Measurements from ENCODE around the gene CPED1.
"Not testable (repeated sequence)": the region's sequence is repeated elsewhere in the genome, so short reads cannot be mapped to it uniquely, and the experiment has no call there.

The CPED1 gene

GRCh38 chr7:121020989-121021969, 32.8 kb downstream of the CPED1 start:
- no peak for DNase-seq

GRCh38 chr7:121023194-121023593, 34.7 kb downstream of the CPED1 start:
- no peak for DNase-seq

DNA sequence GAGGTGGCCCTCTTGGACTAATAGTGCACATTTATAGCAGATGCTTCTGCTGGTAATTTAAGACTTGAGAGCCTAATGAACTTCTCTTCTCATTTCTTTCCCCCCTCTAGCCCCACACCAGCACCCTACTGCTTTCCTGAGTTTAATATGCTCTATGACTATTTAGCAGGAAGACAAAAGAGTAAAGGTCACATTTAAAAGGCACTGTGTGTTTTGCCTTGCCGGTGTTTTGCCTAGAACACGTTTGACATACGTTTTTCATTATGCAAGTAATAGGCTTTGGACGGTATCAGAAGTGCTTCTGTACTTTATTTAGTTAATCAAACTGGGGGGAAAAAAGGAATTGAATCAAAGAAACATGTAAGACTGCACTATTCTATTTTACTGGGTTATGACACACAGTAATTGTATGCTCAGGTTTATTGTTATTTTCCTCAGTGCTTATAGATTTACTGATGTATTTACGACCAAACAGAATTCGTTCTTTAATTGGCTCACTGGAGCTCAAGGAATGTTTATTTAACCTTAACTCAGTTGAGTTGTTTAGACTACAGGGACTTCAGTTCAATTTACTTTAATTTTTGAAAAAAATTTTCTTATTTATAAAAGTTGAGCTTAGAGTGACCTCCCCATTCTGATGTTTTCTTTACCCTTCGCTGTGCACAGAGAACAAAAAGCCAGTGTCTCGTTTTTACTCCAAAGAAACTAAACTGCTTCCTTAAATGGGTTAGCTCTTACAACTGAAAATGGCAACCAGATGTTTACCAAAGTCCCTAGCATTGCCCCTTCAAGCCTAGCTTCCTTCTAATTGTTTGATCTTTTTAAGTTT, 35.4 kb downstream of the CPED1 start:
- DNase-seq = no peak

DNA sequence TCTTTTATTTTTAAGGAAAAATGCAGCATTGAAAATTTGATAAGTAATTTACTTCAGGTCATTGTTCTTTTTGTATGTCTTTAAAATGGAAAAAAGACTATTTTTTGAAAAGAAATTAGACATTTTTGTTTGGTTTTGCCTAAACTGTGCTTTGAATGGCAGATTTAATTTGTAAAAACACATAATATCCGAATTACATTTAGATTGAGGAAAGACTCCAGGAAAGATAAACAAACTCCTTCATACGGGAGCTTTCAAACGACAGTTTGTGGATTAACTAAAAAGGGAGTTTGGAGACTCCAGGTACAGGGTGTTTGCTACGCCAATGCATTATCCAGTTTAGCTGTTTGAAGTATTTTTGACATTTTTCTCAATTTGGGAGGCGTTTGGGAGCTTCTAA, 36.1 kb downstream of the CPED1 start:
- no peak for DNase-seq

GRCh38 chr7:121026159-121026558, 37.6 kb downstream of the CPED1 start:
- no peak for DNase-seq

DNA sequence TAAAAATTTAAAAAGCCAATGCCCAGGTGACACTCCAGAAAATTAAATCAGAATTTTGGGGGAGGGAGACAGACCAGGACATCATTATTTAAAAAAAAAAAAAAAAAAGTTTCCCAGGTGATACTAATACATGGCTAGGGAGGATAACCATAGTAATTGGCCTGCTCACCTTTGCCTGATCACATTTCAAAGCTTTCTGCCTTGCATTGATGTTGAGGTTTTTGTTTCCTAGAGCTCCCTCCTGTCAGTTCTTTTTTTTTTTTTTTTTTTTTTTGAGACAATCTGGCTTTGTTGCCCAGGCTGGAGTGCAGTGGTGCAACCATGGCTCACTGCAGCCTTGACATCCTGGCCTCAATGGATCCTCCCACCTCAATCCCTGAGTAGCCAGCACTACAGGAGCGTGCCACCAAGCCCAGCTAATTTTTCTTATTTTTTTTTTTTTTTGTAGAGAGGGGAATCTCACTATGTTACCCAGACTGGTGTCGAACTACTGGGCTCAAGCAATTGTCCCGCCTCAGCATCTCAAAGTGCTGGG, 38.1 kb downstream of the CPED1 start:
- no peak for DNase-seq

DNA sequence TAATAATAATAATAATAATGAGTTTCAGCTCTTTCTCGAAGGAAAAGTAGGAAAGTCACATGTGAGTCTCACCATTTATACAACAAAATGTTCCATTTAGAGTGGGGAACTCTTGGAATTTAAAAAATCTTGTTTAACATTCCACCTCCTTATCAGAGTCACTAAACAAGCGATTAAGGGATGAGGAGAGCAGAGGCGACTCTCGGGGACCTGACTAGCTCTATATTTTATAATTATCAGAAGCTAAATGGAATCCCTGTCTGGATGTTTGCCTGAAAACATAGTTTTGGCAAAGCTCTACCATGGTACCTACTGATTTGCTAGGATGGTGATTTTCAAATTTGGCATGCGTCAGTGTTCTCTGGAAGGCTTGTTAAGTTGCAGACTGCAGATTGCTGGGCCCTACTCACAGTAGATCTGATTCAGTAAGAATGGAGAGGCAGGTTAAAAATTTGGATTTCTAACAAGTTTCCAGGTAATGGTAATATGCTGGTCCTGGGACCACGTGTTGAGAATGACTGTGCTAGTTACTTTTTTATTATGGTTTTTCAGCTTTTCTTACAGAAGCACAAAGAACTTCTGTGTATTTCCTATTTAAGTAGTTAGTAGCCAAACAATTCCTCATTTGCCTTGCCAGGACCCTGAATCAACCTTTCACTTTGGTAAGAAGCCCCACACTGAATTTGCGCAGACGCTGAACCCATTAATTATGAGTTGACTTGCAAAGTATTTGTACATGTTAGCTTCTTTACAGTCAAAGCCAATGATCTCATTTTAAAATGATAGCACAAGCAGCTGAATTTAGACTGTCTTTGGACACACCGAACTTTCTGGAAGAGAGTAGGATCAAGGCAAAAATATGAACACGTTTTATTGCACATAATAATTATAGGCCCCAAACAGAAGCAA, 39.5 kb downstream of the CPED1 start:
- no peak for DNase-seq

DNA sequence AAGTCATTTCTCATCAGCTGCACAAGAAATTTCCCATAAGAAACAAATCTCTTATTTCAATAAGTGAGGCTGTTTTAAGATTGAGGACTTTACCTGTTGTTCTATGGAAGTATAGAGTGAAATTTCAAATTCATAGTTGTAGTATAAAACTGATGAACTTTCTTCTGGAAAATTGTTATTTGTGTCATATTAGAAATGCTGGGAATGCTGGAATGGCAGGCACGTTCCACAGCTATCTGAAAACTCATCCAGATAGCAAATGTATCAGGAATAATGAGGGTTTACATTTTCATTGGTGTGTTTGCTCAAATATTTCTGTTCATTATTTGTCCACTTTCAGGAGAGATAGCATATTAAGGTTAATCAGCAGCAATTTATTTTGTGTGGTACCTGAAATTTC, 40.8 kb downstream of the CPED1 start:
- no peak for DNase-seq

DNA sequence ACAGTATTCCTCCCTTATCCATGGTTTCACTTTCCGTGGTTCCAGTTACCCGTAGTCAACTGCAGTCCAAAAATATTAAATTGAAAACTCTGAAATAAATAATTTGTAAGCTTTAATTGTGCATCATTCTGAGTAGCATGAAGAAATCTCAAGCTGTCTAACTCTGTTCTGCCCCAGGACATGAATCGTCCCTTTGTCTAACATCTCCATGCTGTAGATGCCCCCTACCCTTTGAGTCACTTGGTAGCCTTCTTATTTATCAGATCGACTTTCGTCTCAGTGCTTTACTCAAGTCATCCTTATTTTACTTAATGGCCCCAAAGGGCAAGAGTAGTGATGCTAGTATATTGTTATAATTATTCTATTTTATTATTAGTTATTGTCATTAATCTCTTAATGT, 41.8 kb downstream of the CPED1 start:
- DNase-seq = no peak

GRCh38 chr7:121032645-121033460, 44.3 kb downstream of the CPED1 start:
- no peak for DNase-seq

- DNase-seq = no peak
These were observed 46.4 kb downstream of the CPED1 start for GRCh38 chr7:121034929-121035328.

GRCh38 chr7:121036776-121037175, 48.3 kb downstream of the CPED1 start:
- not testable (repeated sequence) for DNase-seq

DNA sequence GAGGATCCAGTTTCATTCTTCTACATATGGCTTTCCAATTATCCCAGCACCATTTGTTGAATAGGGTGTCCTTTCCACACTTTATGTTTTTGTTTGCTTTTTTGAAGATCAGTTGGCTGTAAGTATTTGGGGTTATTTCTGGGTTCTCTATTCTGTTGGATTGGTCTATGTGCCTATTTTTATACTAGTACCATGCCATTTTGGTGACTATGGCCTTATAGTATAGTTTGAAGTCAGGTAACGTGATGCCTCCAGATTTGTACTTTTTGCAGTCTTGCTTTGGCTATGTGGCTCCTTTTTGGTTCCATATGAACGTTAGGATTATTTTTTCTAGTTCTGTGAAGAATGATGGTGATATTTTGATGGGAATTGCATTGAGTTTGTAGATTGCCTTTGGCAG, 48.8 kb downstream of the CPED1 start:
- DNase-seq = not testable (repeated sequence)

GRCh38 chr7:121037957-121038716, 49.6 kb downstream of the CPED1 start:
- no peak for DNase-seq

- DNase-seq = no peak
These were observed 50.4 kb downstream of the CPED1 start for GRCh38 chr7:121038717-121039509.

GRCh38 chr7:121039510-121039822, 51.0 kb downstream of the CPED1 start:
- DNase-seq = no peak

- DNase-seq = no peak
These were observed 51.5 kb downstream of the CPED1 start for GRCh38 chr7:121039994-121040393.

DNA sequence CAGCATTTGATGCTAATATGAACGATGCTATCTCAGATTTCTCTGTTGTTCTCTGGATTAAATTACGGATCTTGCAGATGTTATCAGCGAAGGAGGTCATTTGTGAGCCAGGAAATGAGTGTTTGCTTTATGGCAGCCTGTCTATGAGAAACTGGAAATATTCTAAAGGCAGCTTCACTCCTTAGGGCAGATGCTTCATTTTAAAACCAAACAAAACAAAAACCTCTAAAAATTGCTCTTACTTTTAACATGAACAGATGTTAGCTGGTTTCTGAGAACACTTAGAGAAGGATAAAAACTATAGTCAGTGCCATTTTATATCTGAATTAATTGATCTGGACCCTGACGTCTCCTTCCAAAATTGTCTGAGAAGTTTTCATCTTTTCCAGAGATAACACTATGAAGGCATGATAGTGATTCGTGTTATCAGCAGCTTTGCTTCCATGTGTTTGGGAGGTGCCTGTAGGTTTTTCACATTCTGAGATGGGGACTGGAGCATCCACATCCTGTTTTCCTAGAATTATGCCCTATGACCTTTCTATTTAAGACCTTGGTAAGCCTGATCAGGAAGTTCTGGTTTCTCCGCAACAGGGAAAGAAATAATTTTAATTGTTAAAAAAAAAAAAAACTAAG, 53.1 kb downstream of the CPED1 start:
- DNase-seq = no peak

GRCh38 chr7:121042195-121042594, 53.7 kb downstream of the CPED1 start:
- DNase-seq = no peak

DNA sequence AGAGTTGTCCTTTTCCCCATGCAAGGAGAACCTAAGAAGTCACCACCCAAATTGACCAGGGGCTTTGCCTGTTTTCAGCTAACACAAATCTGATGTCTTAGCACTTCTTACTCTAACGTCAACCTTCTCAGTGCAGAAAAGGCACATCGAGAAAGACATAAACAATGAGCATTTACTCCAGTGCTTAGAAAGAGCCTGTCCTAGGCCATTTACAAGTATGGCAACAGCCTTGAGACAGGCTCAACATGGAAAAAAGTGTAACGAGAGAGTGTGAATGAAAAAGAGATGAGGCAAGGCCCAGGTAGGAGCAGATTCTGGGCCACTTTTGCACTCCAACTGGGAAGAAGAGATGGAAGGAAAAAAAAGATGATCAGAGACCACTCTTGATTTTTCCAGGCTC, 54.4 kb downstream of the CPED1 start:
- DNase-seq = no peak
